Measurements from ENCODE around the gene MICAL3. TPM values are rescaled to one million over a fixed set of nuclear protein-coding genes. Genes with fewer than 3 reads are reported as not detected.
"Not testable (repeated sequence)": the region's sequence is repeated elsewhere in the genome, so short reads cannot be mapped to it uniquely, and the experiment has no call there.

The MICAL3 gene
- total RNA-seq, 2 experiments from 2014 or later = 30.3 to 31.4 TPM

- Mint-ChIP-seq H3K36me3 (ENCODE audit: low read depth) (no peaks in the 10 kb centered on the region), H3K27ac (no peak overlapping the region), H3K9me3 (no peaks in the 10 kb centered on the region), H3K4me1 (no peaks in the 10 kb centered on the region), H3K27me3 (peaks cover 50% of the 10 kb centered on the region), H3K4me3 (no peak overlapping the region)
- ChIA-PET CTCF (no interaction called here), POLR2A (no interaction called here)
- no peak for DNase-seq
These were observed 42.8 kb upstream of the MICAL3 start for GRCh38 chr22:18067121-18067520.

- no peaks in the 10 kb centered on the region for H3K9me3 Mint-ChIP-seq
- H3K36me3 Mint-ChIP-seq (ENCODE audit: low read depth) = no peaks in the 10 kb centered on the region
- ChIA-PET CTCF (interaction anchor here (1.7 to 2.4 kb wide), 2 partner anchors 10 to 236 kb away, joined by 6 to 7 read pairs; no protein-coding TSS in a partner anchor), POLR2A (no interaction called here)
- no peaks in the 10 kb centered on the region for H3K4me1 Mint-ChIP-seq
- DNase-seq = no peak
- H3K27ac Mint-ChIP-seq = no peak overlapping the region
- peaks cover 51% of the 10 kb centered on the region for H3K27me3 Mint-ChIP-seq
- no peak overlapping the region for H3K4me3 Mint-ChIP-seq
These were observed 42.0 kb upstream of the MICAL3 start for GRCh38 chr22:18066181-18066859.

- POLR2A ChIA-PET = interaction anchor here (1.1 to 1.2 kb wide), 2 partner anchors 11 to 13 kb away, joined by 3 to 4 read pairs; partner anchors contain the start of gene PEX26
- H3K36me3 Mint-ChIP-seq (ENCODE audit: low read depth) = no peaks in the 10 kb centered on the region
- no peaks in the 10 kb centered on the region for H3K4me1 Mint-ChIP-seq
- no peak overlapping the region for H3K27ac Mint-ChIP-seq
- DNase-seq = no peak
- CTCF ChIA-PET = interaction anchor here (0.7 to 2.4 kb wide), 3 partner anchors 11 to 302 kb away, joined by 4 to 7 read pairs (median 6); no protein-coding TSS in a partner anchor
- H3K4me3 Mint-ChIP-seq = no peak overlapping the region
- no peaks in the 10 kb centered on the region for H3K9me3 Mint-ChIP-seq
- H3K27me3 Mint-ChIP-seq = peaks cover 54% of the 10 kb centered on the region
These were observed 40.9 kb upstream of the MICAL3 start for GRCh38 chr22:18065256-18065655.

- ChIA-PET POLR2A (interaction anchor here (1.1 to 1.2 kb wide), 2 partner anchors 12 to 13 kb away, joined by 3 to 4 read pairs; partner anchors contain the start of gene PEX26), CTCF (interaction anchor here (0.7 to 2.4 kb wide), 3 partner anchors 11 to 302 kb away, joined by 4 to 7 read pairs (median 6); no protein-coding TSS in a partner anchor)
- no peak for DNase-seq
- no peaks in the 10 kb centered on the region for H3K9me3 Mint-ChIP-seq
- no peak overlapping the region for H3K27ac Mint-ChIP-seq
- no peak overlapping the region for H3K4me3 Mint-ChIP-seq
- no peaks in the 10 kb centered on the region for H3K36me3 Mint-ChIP-seq (ENCODE audit: low read depth)
- H3K4me1 Mint-ChIP-seq = no peaks in the 10 kb centered on the region
- peaks cover 55% of the 10 kb centered on the region for H3K27me3 Mint-ChIP-seq
These were observed 40.3 kb upstream of the MICAL3 start for GRCh38 chr22:18064636-18065035.

- not testable (repeated sequence) for H3K4me1 Mint-ChIP-seq; H3K9me3 Mint-ChIP-seq; H3K27ac Mint-ChIP-seq; H3K36me3 Mint-ChIP-seq (ENCODE audit: low read depth); H3K4me3 Mint-ChIP-seq; DNase-seq
- ChIA-PET POLR2A (interaction anchor here (1.2 kb wide), 1 partner anchor 15 kb away, joined by 3 read pairs; no protein-coding TSS in a partner anchor), CTCF (interaction anchor here (0.9 to 1.3 kb wide), 2 partner anchors 12 to 38 kb away, joined by 3 to 7 read pairs; no protein-coding TSS in a partner anchor)
- H3K27me3 Mint-ChIP-seq = peaks cover 54% of the 10 kb centered on the region
These were observed 39.4 kb upstream of the MICAL3 start for GRCh38 chr22:18063715-18064114.

GRCh38 chr22:18063306-18063705 lies 38.9 kb upstream of the MICAL3 start:
- ChIA-PET POLR2A (interaction anchor here (1.1 to 1.2 kb wide), 2 partner anchors 9 to 15 kb away, joined by 3 read pairs; no protein-coding TSS in a partner anchor), CTCF (interaction anchor here (0.9 to 1.3 kb wide), 3 partner anchors 8 to 38 kb away, joined by 3 to 7 read pairs (median 3); no protein-coding TSS in a partner anchor)
- Mint-ChIP-seq H3K4me3 (no peak overlapping the region), H3K4me1 (no peaks in the 10 kb centered on the region), H3K27ac (no peak overlapping the region), H3K9me3 (no peaks in the 10 kb centered on the region), H3K27me3 (peaks cover 51% of the 10 kb centered on the region), H3K36me3 (ENCODE audit: low read depth) (no peaks in the 10 kb centered on the region)
- DNase-seq = no peak

GRCh38 chr22:18062421-18062820 lies 38.1 kb upstream of the MICAL3 start:
- Mint-ChIP-seq H3K27me3 (peaks cover 43% of the 10 kb centered on the region), H3K36me3 (ENCODE audit: low read depth) (no peaks in the 10 kb centered on the region), H3K9me3 (no peaks in the 10 kb centered on the region), H3K4me1 (no peaks in the 10 kb centered on the region), H3K27ac (no peak overlapping the region), H3K4me3 (no peak overlapping the region)
- no peak for DNase-seq
- POLR2A ChIA-PET = interaction anchor here (1.1 to 1.2 kb wide), 2 partner anchors 10 to 16 kb away, joined by 3 read pairs; no protein-coding TSS in a partner anchor
- CTCF ChIA-PET = interaction anchor here (1.2 to 1.3 kb wide), 2 partner anchors 9 to 13 kb away, joined by 3 to 7 read pairs; no protein-coding TSS in a partner anchor

GRCh38 chr22:18060646-18061620 lies 36.6 kb upstream of the MICAL3 start:
- Mint-ChIP-seq H3K27me3 (peaks cover 30% of the 10 kb centered on the region), H3K9me3 (no peaks in the 10 kb centered on the region), H3K4me1 (peaks cover 10% of the 10 kb centered on the region), H3K36me3 (ENCODE audit: low read depth) (no peaks in the 10 kb centered on the region), H3K27ac (no peak overlapping the region), H3K4me3 (no peak overlapping the region)
- no peak for DNase-seq
- POLR2A ChIA-PET = no interaction called here
- CTCF ChIA-PET = no interaction called here

GRCh38 chr22:18059991-18060390 lies 35.6 kb upstream of the MICAL3 start:
- POLR2A ChIA-PET = no interaction called here
- no peaks in the 10 kb centered on the region for H3K9me3 Mint-ChIP-seq
- H3K36me3 Mint-ChIP-seq (ENCODE audit: low read depth) = no peaks in the 10 kb centered on the region
- DNase-seq = no peak
- H3K27me3 Mint-ChIP-seq = peaks cover 21% of the 10 kb centered on the region
- peaks cover 12% of the 10 kb centered on the region for H3K4me1 Mint-ChIP-seq
- no peak overlapping the region for H3K27ac Mint-ChIP-seq
- no peak overlapping the region for H3K4me3 Mint-ChIP-seq
- CTCF ChIA-PET = no interaction called here

- Mint-ChIP-seq H3K36me3 (ENCODE audit: low read depth) (no peaks in the 10 kb centered on the region), H3K27me3 (peaks cover 16% of the 10 kb centered on the region), H3K9me3 (no peaks in the 10 kb centered on the region), H3K4me1 (peaks cover 12% of the 10 kb centered on the region), H3K4me3 (no peak overlapping the region), H3K27ac (no peak overlapping the region)
- CTCF ChIA-PET = interaction anchor here (1.2 kb wide), 1 partner anchor 17 kb away, joined by 5 read pairs; no protein-coding TSS in a partner anchor
- no peak for DNase-seq
- POLR2A ChIA-PET = no interaction called here
These were observed 35.1 kb upstream of the MICAL3 start for GRCh38 chr22:18059473-18059872.

- no peak for DNase-seq
- H3K4me3 Mint-ChIP-seq = no peak overlapping the region
- no peaks in the 10 kb centered on the region for H3K9me3 Mint-ChIP-seq
- ChIA-PET POLR2A (interaction anchor here (1.3 kb wide), 1 partner anchor 17 kb away, joined by 3 read pairs; no protein-coding TSS in a partner anchor), CTCF (interaction anchor here (1.2 kb wide), 1 partner anchor 17 kb away, joined by 5 read pairs; no protein-coding TSS in a partner anchor)
- H3K27me3 Mint-ChIP-seq = peaks cover 15% of the 10 kb centered on the region
- H3K36me3 Mint-ChIP-seq (ENCODE audit: low read depth) = no peaks in the 10 kb centered on the region
- H3K27ac Mint-ChIP-seq = no peak overlapping the region
- H3K4me1 Mint-ChIP-seq = peaks cover 12% of the 10 kb centered on the region
These were observed 34.7 kb upstream of the MICAL3 start for GRCh38 chr22:18059094-18059417.

- ChIA-PET CTCF (interaction anchor here (1.2 kb wide), 1 partner anchor 18 kb away, joined by 5 read pairs; no protein-coding TSS in a partner anchor), POLR2A (interaction anchor here (1.3 kb wide), 1 partner anchor 17 kb away, joined by 3 read pairs; no protein-coding TSS in a partner anchor)
- H3K4me3 Mint-ChIP-seq = no peak overlapping the region
- no peaks in the 10 kb centered on the region for H3K36me3 Mint-ChIP-seq (ENCODE audit: low read depth)
- H3K27me3 Mint-ChIP-seq = peaks cover 15% of the 10 kb centered on the region
- no peaks in the 10 kb centered on the region for H3K9me3 Mint-ChIP-seq
- DNase-seq = no peak
- no peak overlapping the region for H3K27ac Mint-ChIP-seq
- H3K4me1 Mint-ChIP-seq = peaks cover 12% of the 10 kb centered on the region
These were observed 34.2 kb upstream of the MICAL3 start for GRCh38 chr22:18058371-18059093.
